Stimulated activated CD4-positive, alpha-beta T cell treated with anti-CD3 and anti-CD28 coated beads, TNF-alpha, amount 100 ng/mL, for 1 hour (primary cell): ENCODE data around the gene BBS9.
"Not testable (repeated sequence)": the region's sequence is repeated elsewhere in the genome, so short reads cannot be mapped to it uniquely, and the experiment has no call there.

Experiments used
- DNase-seq, 3 donors: peaks; one replicate each; pipeline ENCODE4 v3.0.0-alpha.2; 2020; ENCODE audit warnings: low read depth in 3 of 3, low spot score in 1 of 3

BBS9 gene

GRCh38 chr7:33425395-33425794, 296.0 kb downstream of the BBS9 start:
- DNase-seq, result no peak

GRCh38 chr7:33425929-33426678, 296.7 kb downstream of the BBS9 start:
- no peak for DNase-seq

GRCh38 chr7:33428415-33428814, 299.1 kb downstream of the BBS9 start:
- no peak for DNase-seq

- no peak for DNase-seq
These were observed 302.2 kb downstream of the BBS9 start for GRCh38 chr7:33431543-33431942.

- no peak for DNase-seq
These were observed 303.5 kb downstream of the BBS9 start for GRCh38 chr7:33432821-33433220.

- DNase-seq, result no peak
These were observed 304.0 kb downstream of the BBS9 start for GRCh38 chr7:33433357-33433756.

GRCh38 chr7:33444511-33444910, 315.1 kb downstream of the BBS9 start:
- no peak for DNase-seq

GRCh38 chr7:33446551-33446950, 317.2 kb downstream of the BBS9 start:
- no peak for DNase-seq

- DNase-seq, result no peak
These were observed 318.7 kb downstream of the BBS9 start for GRCh38 chr7:33448035-33448434.

- DNase-seq, result no peak
These were observed 320.5 kb downstream of the BBS9 start for GRCh38 chr7:33449847-33450246.

- DNase-seq, result no peak
These were observed 323.6 kb downstream of the BBS9 start for GRCh38 chr7:33452805-33453502.

- DNase-seq, result no peak
These were observed 327.7 kb downstream of the BBS9 start for GRCh38 chr7:33457039-33457438.

- DNase-seq, result no peak
These were observed 329.2 kb downstream of the BBS9 start for GRCh38 chr7:33458581-33458980.

- DNase-seq, result no peak
These were observed 330.0 kb downstream of the BBS9 start for GRCh38 chr7:33459340-33459751.

- no peak for DNase-seq
These were observed 333.8 kb downstream of the BBS9 start for GRCh38 chr7:33463131-33463530.

GRCh38 chr7:33466203-33466602, 336.8 kb downstream of the BBS9 start:
- no peak for DNase-seq

GRCh38 chr7:33471636-33472242, 342.4 kb downstream of the BBS9 start:
- DNase-seq, result no peak

- DNase-seq, result no peak
These were observed 343.1 kb downstream of the BBS9 start for GRCh38 chr7:33472348-33473025.

- no peak for DNase-seq
These were observed 348.5 kb downstream of the BBS9 start for GRCh38 chr7:33477719-33478480.

- DNase-seq, result not testable (repeated sequence)
These were observed 355.1 kb downstream of the BBS9 start for GRCh38 chr7:33484476-33484875.
